Stomach (tissue), 9 donors: ENCODE data around the gene OLFM2. TPM values are rescaled to one million over a fixed set of nuclear protein-coding genes. Genes with fewer than 3 reads are reported as not detected.

Experiments
- DNase-seq, 2 donors: peaks; one replicate each; pipeline versions ENCODE4 v3.0.0 to v3.0.0-alpha.2; 2013 to 2019
- H3K27ac ChIP-seq, 5 donors: fragments of 200-600 bp in 4 of 5; sonication (generic) in 4 of 5; one replicate each; pipeline ENCODE4 v1.5.1; 2013 to 2019; ENCODE audit warnings: mild to moderate bottlenecking in 1 of 5, moderate library complexity in 1 of 5
- H3K27me3 ChIP-seq, 3 donors: fragments of 200-600 bp; sonication (generic); one replicate each; pipeline ENCODE4 v1.5.1; 2017 to 2019; ENCODE audit warnings: mixed run types in 1 of 3
- H3K36me3 ChIP-seq, 4 donors: fragments of 200-600 bp; sonication (generic); 1 replicate in 3 of 4; 2 replicates in 1 of 4; pipeline ENCODE4 v1.5.1; 2016 to 2019
- H3K4me1 ChIP-seq, 4 donors: fragments of 200-600 bp; sonication (generic); one replicate each; pipeline ENCODE4 v1.5.1; 2016 to 2019
- H3K4me3 ChIP-seq, 4 donors: fragments of 200-600 bp; sonication (generic) in 3 of 4; one replicate each; pipeline ENCODE4 v1.5.1; 2016 to 2019; ENCODE audit warnings: mild to moderate bottlenecking in 1 of 4
- H3K9me3 ChIP-seq, 4 donors: fragments of 200-600 bp; sonication (generic); one replicate each; pipeline ENCODE4 v1.5.1; 2016 to 2019
- CTCF ChIP-seq, 7 experiments: fragments of 450-650 bp in 4 of 7; fragments of 200-600 bp in 3 of 7; sonication (generic) in 3 of 7; IDR thresholded peaks; one replicate each; pipeline ENCODE4 v1.5.1; 2016 to 2019; ENCODE audit warnings: antibody characterized with exemption in 7 of 7, control low read depth in 2 of 7, mild to moderate bottlenecking in 1 of 7
- EP300 ChIP-seq: sonication (generic); formaldehyde crosslinking; IDR thresholded peaks from one replicate; pipeline ENCODE4 v1.6.1; 2017; ENCODE audit warnings: antibody characterized with exemption
- POLR2A ChIP-seq, 4 donors: fragments of 450-650 bp; IDR thresholded peaks; one replicate each; pipeline ENCODE4 v1.6.1; 2016; ENCODE audit warnings: antibody characterized with exemption in 4 of 4, control low read depth in 2 of 4, mild to moderate bottlenecking in 1 of 4, moderate library complexity in 1 of 4
- POLR2AphosphoS5 ChIP-seq, 3 donors: sonication (generic); formaldehyde crosslinking; IDR thresholded peaks; one replicate each; pipeline ENCODE4 v1.6.1; 2016; ENCODE audit warnings: antibody characterized with exemption in 3 of 3
- WGBS, 5 donors: extraction: QIAGEN DNeasy Blood & Tissue Kit in 3 of 5; methylation state at CpG; one replicate each; pipeline versions ENCODE4 v1.1.5 to v1.1.7; 2013 to 2018; 5-methylcytosine and 5-hydroxymethylcytosine counted together
- intact Hi-C: fragments of 100-400 bp; cut with DNase I; formaldehyde crosslinking; loops from one replicate; pipeline ENCODE4 v1.15.1; 2023; ENCODE audit warnings: low total_unique reads
- polyA plus RNA-seq, 3 donors: library from polyadenylated mRNA; stranded (reverse); fragments of 200-250 nt; gene quantifications; one replicate each; pipeline ENCODE4 v1.2.3, GENCODE V29; 2013
- total RNA-seq, 5 donors: library from RNA; depleted of rRNA; stranded (reverse); fragments of >200 nt; gene quantifications; one replicate each; pipeline versions ENCODE4 v1.1.0 to v1.2.3, GENCODE V29; 2014 to 2016
- donor health status: healthy with polysubstance abuse.
- donor health status: Bipolar disorder and iron deficiency.
- donor health status: healthy.

Gene OLFM2
- total and polyA plus RNA-seq, 8 donors = 1.7 to 15.4 (median 6.0) TPM; not detected in 2

- Histone ChIP-seq H3K4me3 (no peak overlapping the region), H3K27ac (no peak overlapping the region), H3K36me3 (peaks cover 0 to 24% (median 9%) of the 10 kb centered on the region in 4 donors), H3K4me1 (peaks cover 0 to 3% (median 0%) of the 10 kb centered on the region in 4 donors), H3K9me3 (no peaks in the 10 kb centered on the region), H3K27me3 (peaks cover 0 to 36% (median 10%) of the 10 kb centered on the region in 3 donors)
- no peak for TF ChIP-seq POLR2AphosphoS5 (IDR thresholded peaks at IDR 0.05)
- no peak for TF ChIP-seq POLR2A (IDR thresholded peaks at IDR 0.05)
- TF ChIP-seq CTCF (IDR thresholded peaks at IDR 0.05) = no peak
- TF ChIP-seq EP300 = no peak
- DNase-seq = no peak
- intact Hi-C loops = no loop called here
- WGBS, 5 donors = 66 to 78% (median 71%) methylated on average over 15 of the region's 15 CpGs
Observed at GRCh38 chr19:9971166-9971897, 35.0 kb upstream of the OLFM2 start.

DNA sequence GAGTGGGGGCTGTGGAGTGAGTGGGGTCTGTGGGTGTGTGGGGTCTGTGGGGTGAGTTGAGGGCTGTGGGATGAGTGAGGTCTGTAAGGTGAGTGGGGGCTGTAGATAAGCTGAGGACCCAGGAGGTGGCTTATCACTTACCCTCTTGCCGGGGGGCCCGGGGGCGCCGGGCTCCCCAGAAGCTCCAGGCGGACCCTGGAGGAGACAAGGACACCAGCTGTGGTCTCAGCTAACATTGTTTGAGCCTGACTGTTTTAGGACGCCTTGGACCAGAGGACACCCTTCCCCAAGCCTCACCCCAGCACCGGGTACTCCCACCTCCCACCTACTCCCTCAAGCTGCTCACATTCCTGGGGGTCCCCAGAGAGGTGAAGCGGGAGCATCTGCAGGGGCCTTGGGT is 34.2 kb upstream of the OLFM2 start:
- DNase-seq = no peak
- Histone ChIP-seq H3K27me3 (peaks cover 0 to 45% (median 13%) of the 10 kb centered on the region in 3 donors), H3K36me3 (peaks cover 0 to 28% (median 9%) of the 10 kb centered on the region in 4 donors), H3K9me3 (no peaks in the 10 kb centered on the region), H3K4me1 (peaks cover 0 to 5% (median 0%) of the 10 kb centered on the region in 4 donors), H3K4me3 (no peak overlapping the region), H3K27ac (no peak overlapping the region)
- 65 to 100% (median 77%) methylated on average over 2 to 8 of the region's 8 CpGs for WGBS, 5 donors
- TF ChIP-seq POLR2AphosphoS5 (IDR thresholded peaks at IDR 0.05) (no peak), EP300 (no peak), CTCF (IDR thresholded peaks at IDR 0.05) (no peak)
- intact Hi-C loops = no loop called here

- H3K4me3 ChIP-seq = no peak overlapping the region
- DNase-seq = no peak
- no peak overlapping the region for H3K27ac ChIP-seq
- peaks cover 0 to 5% (median 0%) of the 10 kb centered on the region in 4 donors for H3K4me1 ChIP-seq
- H3K36me3 ChIP-seq = peaks cover 0 to 28% (median 9%) of the 10 kb centered on the region in 4 donors
- intact Hi-C loops = no loop called here
- TF ChIP-seq POLR2AphosphoS5 (IDR thresholded peaks at IDR 0.05) = no peak
- no peak for TF ChIP-seq POLR2A (IDR thresholded peaks at IDR 0.05)
- TF ChIP-seq CTCF (IDR thresholded peaks at IDR 0.05) = no peak
- TF ChIP-seq EP300 = no peak
- 69 to 91% (median 81%) methylated on average over 2 of the region's 2 CpGs for WGBS, 5 donors
- no peaks in the 10 kb centered on the region for H3K9me3 ChIP-seq
- H3K27me3 ChIP-seq = peaks cover 0 to 53% (median 13%) of the 10 kb centered on the region in 3 donors
Observed at GRCh38 chr19:9969688-9969975, 33.3 kb upstream of the OLFM2 start.

GRCh38 chr19:9968820-9969687 is 32.7 kb upstream of the OLFM2 start:
- H3K27me3 ChIP-seq = peaks cover 0 to 58% (median 13%) of the 10 kb centered on the region in 3 donors
- intact Hi-C loops = no loop called here
- H3K36me3 ChIP-seq = peaks cover 0 to 27% (median 9%) of the 10 kb centered on the region in 4 donors
- H3K4me1 ChIP-seq = peaks cover 0 to 5% (median 0%) of the 10 kb centered on the region in 4 donors
- H3K4me3 ChIP-seq = no peak overlapping the region
- no peaks in the 10 kb centered on the region for H3K9me3 ChIP-seq
- 65 to 74% (median 68%) methylated on average over 7 to 8 of the region's 8 CpGs for WGBS, 5 donors
- H3K27ac ChIP-seq = no peak overlapping the region
- DNase-seq = no peak
- no peak for TF ChIP-seq CTCF (IDR thresholded peaks at IDR 0.05)
- TF ChIP-seq EP300 = no peak
- no peak for TF ChIP-seq POLR2A (IDR thresholded peaks at IDR 0.05)
- no peak for TF ChIP-seq POLR2AphosphoS5 (IDR thresholded peaks at IDR 0.05)
